Right lobe of liver (tissue), 6 donors: ENCODE results near the gene VMP1. TPM values are rescaled to one million over a fixed set of nuclear protein-coding genes. Genes with fewer than 3 reads are reported as not detected.
"Not testable (repeated sequence)": the region's sequence is repeated elsewhere in the genome, so short reads cannot be mapped to it uniquely, and the experiment has no call there.

ENCODE experiments used
- ATAC-seq, 4 donors: fragments of 200-7000 bp; cut with Tn5 transposase; one replicate each; pipeline ENCODE4 v1.9.1; 2020; ENCODE audit warnings: mild to moderate bottlenecking in 4 of 4, moderate library complexity in 4 of 4
- DNase-seq, 3 donors: peaks; one replicate each; pipeline ENCODE4 v3.0.0-alpha.2; 2020
- H3K27ac ChIP-seq, 3 donors: fragments of 200-600 bp; one replicate each; pipeline ENCODE4 v1.8.0; 2022
- H3K27me3 ChIP-seq, 2 donors: fragments of 200-600 bp; one replicate each; pipeline ENCODE4 v1.8.0; 2022
- H3K36me3 ChIP-seq, 4 donors: fragments of 200-600 bp; sonication (generic) in 1 of 4; one replicate each; pipeline versions ENCODE4 v1.5.1 to v1.8.0; 2017 to 2022; ENCODE audit warnings: control low read depth in 1 of 4
- H3K4me1 ChIP-seq, 4 donors: fragments of 200-600 bp; sonication (generic) in 1 of 4; one replicate each; pipeline versions ENCODE4 v1.5.1 to v1.8.0; 2017 to 2022; ENCODE audit warnings: control low read depth in 1 of 4
- H3K4me3 ChIP-seq, 3 donors: fragments of 200-600 bp; one replicate each; pipeline ENCODE4 v1.8.0; 2022
- H3K9me3 ChIP-seq, 4 donors: fragments of 200-600 bp; sonication (generic) in 1 of 4; one replicate each; pipeline versions ENCODE4 v1.5.1 to v1.8.0; 2017 to 2022; ENCODE audit warnings: control low read depth in 1 of 4
- CTCF ChIP-seq, 4 donors: fragments of 200-600 bp in 3 of 4; fragments of 450-650 bp in 1 of 4; IDR thresholded peaks; one replicate each; pipeline versions ENCODE4 v1.5.1 to v1.8.0; 2016 to 2022; ENCODE audit warnings: antibody characterized with exemption in 4 of 4, mild to moderate bottlenecking in 2 of 4
- POLR2A ChIP-seq: fragments of 450-650 bp; IDR thresholded peaks from one replicate; pipeline ENCODE4 v1.6.1; 2017; ENCODE audit warnings: antibody characterized with exemption, mild to moderate bottlenecking
- WGBS: methylation state at CpG from one replicate; pipeline ENCODE4 v1.1.6; 2018; ENCODE audit warnings: low coverage, low lambda C conversion rate; ENCODE audit not compliant: insufficient coverage; ENCODE audit errors: missing lambda C conversion rate; 5-methylcytosine and 5-hydroxymethylcytosine counted together
- intact Hi-C, 2 donors: fragments of 100-400 bp; cut with DNase I; formaldehyde crosslinking; loops; one replicate each; pipeline versions ENCODE4 v1.11.2 to v1.14.1; 2022
- total RNA-seq, 6 experiments: library from RNA; depleted of rRNA in 2 of 6; stranded (reverse); fragments of >200 nt in 2 of 6; fragmentation: NEBNext Ultra II Directional in 3 of 6; extraction: Animal tissue kit (Norgen Biotek cat#: 25700) in 3 of 6; gene quantifications; one replicate each; pipeline versions ENCODE4 v1.1.0 to v1.2.4, GENCODE V29; 2016 to 2023
- donor health status: DM: no; HTN: yes; CAD: no.
- donor health status: DM: no; HTN: no; CAD: no.
- donor health status: DM: no; HTN: no; CAD: no.
- donor health status: DM: no; HTN: yes; CAD: no.
- donor health status: DM: no; HTN: yes; CAD: no.

VMP1 gene
- total RNA-seq, 6 experiments from 2014 or later: 56.9 to 247 (median 160) TPM

GRCh38 chr17:59828478-59828760 is 121.0 kb downstream of the VMP1 start:
- DNase-seq: no peak
- TF ChIP-seq POLR2A (no peak), CTCF (IDR thresholded peaks at IDR 0.05) (no peak)
- ATAC-seq: no peak
- Histone ChIP-seq H3K4me1 (peaks cover 0 to 22% (median 2%) of the 10 kb centered on the region in 4 donors), H3K27me3 (no peaks in the 10 kb centered on the region), H3K27ac (peak overlapping the region; percentile 70 to 90 (median 82)), H3K9me3 (no peaks in the 10 kb centered on the region), H3K4me3 (no peak overlapping the region), H3K36me3 (no peaks in the 10 kb centered on the region)
- WGBS: 54% methylated on average over 2 of the region's 2 CpGs
- intact Hi-C loops: no loop called here

- peaks cover 0 to 22% (median 2%) of the 10 kb centered on the region in 4 donors for H3K4me1 ChIP-seq
- H3K9me3 ChIP-seq, intact Hi-C loops, H3K36me3 ChIP-seq, H3K27me3 ChIP-seq: not testable (repeated sequence)
- H3K27ac ChIP-seq: peak overlapping the region; percentile 70 to 90 (median 82)
- WGBS: 34% methylated on average over 7 of the region's 7 CpGs
- ATAC-seq: peak; percentile 25 to 59 (median 44)
- H3K4me3 ChIP-seq: peak overlapping the region in 1 of 3 donors; percentile 30
- peak in 2 of 3 donors; percentile 53 to 66 for DNase-seq
These were observed 121.4 kb downstream of the VMP1 start for GRCh38 chr17:59828819-59829216.

GRCh38 chr17:59829217-59830006 is 122.0 kb downstream of the VMP1 start:
- DNase-seq (no peak), ATAC-seq (peak; percentile 82 to 89 (median 86))
- H3K27me3 ChIP-seq: no peaks in the 10 kb centered on the region
- no peaks in the 10 kb centered on the region for H3K9me3 ChIP-seq
- H3K4me1 ChIP-seq: peaks cover 0 to 22% (median 2%) of the 10 kb centered on the region in 4 donors
- peak overlapping the region in 1 of 3 donors; percentile 30 for H3K4me3 ChIP-seq
- no peaks in the 10 kb centered on the region for H3K36me3 ChIP-seq
- 15% methylated on average over 4 of the region's 4 CpGs for WGBS
- H3K27ac ChIP-seq: peak overlapping the region; percentile 70 to 90 (median 82)
- intact Hi-C loops: no loop called here
- TF ChIP-seq CTCF (IDR thresholded peaks at IDR 0.05) (no peak), POLR2A (peak; percentile 84)

GRCh38 chr17:59830007-59830630 is 122.7 kb downstream of the VMP1 start:
- no peaks in the 10 kb centered on the region for H3K27me3 ChIP-seq
- peaks cover 0 to 22% (median 2%) of the 10 kb centered on the region in 4 donors for H3K4me1 ChIP-seq
- DNase-seq (peak in 1 of 3 donors; percentile 58), ATAC-seq (peak in 1 of 4 donors; percentile 40)
- no peaks in the 10 kb centered on the region for H3K9me3 ChIP-seq
- 60% methylated on average over 2 of the region's 3 CpGs for WGBS
- intact Hi-C loops: no loop called here
- peak overlapping the region; percentile 70 to 90 (median 82) for H3K27ac ChIP-seq
- no peaks in the 10 kb centered on the region for H3K36me3 ChIP-seq
- TF ChIP-seq CTCF (IDR thresholded peaks at IDR 0.05): no peak
- no peak for TF ChIP-seq POLR2A
- no peak overlapping the region for H3K4me3 ChIP-seq

GRCh38 chr17:59830846-59831486 is 123.5 kb downstream of the VMP1 start:
- Histone ChIP-seq H3K4me1 (peaks cover 0 to 22% (median 2%) of the 10 kb centered on the region in 4 donors), H3K4me3 (no peak overlapping the region), H3K27ac (peak overlapping the region in 1 of 3 donors; percentile 90), H3K27me3 (no peaks in the 10 kb centered on the region), H3K9me3 (no peaks in the 10 kb centered on the region), H3K36me3 (no peaks in the 10 kb centered on the region)
- intact Hi-C loops: no loop called here
- TF ChIP-seq POLR2A (no peak), CTCF (IDR thresholded peaks at IDR 0.05) (no peak)
- DNase-seq: no peak
- no peak for ATAC-seq
- WGBS: 83% methylated on average over 1 of the region's 1 CpG
